NCI-H128 (cell line): ENCODE data around the gene HMSD.

Experiments
- DNase-seq: peaks from one replicate; lab custom pipeline; 2025; ENCODE audit not compliant: unreplicated experiment; lab: John Stamatoyannopoulos, UW

HMSD gene

DNA sequence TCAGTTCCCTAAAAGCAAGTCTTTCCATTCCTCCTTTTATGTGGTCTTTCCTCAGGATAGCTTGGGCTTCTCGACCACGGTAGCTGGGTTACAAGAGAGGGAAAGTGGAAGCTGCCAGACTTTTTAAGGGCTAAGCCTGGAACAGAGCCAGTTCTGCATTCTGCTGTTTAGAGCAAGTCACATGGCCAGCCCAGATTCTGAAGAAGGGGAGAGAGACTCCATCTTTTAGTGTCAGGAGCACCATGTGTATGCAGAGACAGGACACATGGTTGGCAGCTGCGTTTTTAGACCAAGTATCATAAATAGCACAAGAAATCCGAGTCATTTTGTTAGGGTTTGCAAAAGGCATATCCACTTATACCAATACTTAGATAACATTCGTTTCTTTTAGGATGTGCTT lies 4.7 kb downstream of the HMSD start:
- no peak for DNase-seq

DNA sequence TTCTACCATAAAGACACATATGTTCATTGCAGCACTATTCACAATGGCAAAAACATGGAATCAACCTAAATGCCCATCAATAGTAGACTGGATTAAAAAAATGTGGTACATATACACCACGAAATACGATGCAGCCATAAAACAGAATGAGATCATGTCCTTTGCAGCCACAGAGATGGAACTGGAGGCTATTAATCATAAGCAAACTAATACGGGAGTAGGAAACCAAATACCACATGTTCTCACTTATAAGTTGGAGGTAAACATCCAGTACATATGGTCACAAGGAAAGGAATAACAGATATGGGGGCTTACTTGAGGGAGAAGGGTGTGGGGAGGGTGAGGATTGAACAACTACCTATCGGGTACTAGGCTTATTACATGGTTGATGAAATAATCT lies 7.7 kb downstream of the HMSD start:
- no peak for DNase-seq

DNA sequence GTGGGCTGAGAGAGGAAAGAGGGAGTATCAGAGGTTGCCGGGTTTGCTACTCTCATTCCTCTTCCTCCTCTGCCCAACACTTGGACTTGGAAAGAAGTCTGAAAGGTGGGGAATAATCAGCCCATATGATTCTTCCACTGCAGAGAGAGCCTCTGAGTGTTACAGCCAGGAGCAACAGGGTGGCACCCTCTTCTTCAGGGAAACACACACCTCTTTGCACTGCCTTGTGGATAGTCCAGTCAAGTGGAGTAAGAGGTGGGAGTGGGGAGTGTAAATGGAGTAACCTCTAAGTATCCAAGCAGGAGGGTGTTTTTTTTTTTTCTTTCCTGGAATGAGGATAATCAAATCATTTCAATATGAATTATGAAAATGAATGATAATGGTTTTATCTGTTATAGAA lies 11.8 kb downstream of the HMSD start:
- DNase-seq: no peak

DNA sequence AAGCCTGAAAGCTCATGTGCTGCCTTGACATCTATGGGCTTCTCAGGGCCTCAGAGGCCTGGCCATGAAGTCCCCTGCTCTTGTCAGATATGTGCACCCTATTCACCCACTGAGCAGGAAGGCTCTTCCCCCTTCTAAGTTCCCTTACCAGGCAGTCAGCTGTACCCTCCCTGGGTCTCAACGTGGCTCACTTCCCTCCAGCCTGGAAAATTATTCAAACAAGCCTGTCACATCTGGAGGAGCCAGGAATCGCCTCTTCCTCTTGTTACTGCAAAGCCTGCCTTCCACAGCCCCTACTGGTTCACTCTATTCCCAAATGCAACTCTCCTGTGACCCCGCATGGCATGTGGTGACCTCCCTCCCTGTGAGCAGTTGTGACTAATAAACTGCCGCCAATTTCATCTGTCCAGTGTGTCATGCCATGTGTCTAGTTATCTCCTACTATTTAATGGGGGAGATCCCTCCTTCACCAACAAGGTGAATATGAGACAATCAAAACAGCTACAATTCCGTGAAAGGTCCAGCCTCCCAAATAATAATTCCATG lies 12.4 kb downstream of the HMSD start:
- DNase-seq: no peak

GRCh38 chr18:63962137-63962536 lies 13.0 kb downstream of the HMSD start:
- DNase-seq: no peak

DNA sequence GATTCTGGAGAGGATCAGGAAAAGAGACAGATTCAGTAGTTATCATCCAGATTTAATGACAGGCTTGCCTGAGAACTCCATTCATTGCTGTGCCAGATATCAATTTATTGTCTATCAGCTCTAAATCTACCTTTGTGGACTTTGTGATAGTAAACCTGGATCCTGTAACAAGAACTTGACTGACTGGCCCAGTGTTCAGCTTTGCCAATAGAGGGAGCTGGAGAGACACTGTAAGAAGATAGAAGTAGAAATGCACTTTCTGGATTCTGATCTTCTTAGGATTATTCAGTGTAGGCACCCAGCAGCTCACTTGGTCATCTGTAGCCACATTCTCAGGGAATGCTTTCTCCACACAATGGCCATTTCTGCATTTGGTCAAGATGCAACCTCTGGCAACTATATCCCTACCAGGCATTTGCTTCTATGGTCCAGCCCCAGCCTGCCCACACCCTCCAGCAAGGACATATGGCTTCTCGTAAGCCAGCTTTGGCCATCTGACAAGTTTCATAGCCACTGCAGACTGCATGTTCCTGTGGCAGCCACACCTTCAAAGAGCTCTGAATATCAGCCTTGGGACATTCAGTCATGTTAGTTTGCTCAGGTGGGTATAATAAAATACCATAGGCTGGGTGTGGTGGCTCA lies 14.6 kb downstream of the HMSD start:
- peak; percentile 21 for DNase-seq

- DNase-seq: no peak
Observed at GRCh38 chr18:63964908-63965307, 15.8 kb downstream of the HMSD start.

GRCh38 chr18:63965716-63966330 lies 16.7 kb downstream of the HMSD start:
- DNase-seq: no peak

GRCh38 chr18:63969942-63970808 lies 21.1 kb downstream of the HMSD start, which contains the start of gene SERPINB8:
Gene SERPINB8, plus strand, starts transcription at chr18:63970081. Its CDS starts 8,228 bp downstream, at chr18:63978309.
- DNase-seq: peak; percentile 98

GRCh38 chr18:63970809-63971205 lies 21.7 kb downstream of the HMSD start:
- peak; percentile 47 for DNase-seq

DNA sequence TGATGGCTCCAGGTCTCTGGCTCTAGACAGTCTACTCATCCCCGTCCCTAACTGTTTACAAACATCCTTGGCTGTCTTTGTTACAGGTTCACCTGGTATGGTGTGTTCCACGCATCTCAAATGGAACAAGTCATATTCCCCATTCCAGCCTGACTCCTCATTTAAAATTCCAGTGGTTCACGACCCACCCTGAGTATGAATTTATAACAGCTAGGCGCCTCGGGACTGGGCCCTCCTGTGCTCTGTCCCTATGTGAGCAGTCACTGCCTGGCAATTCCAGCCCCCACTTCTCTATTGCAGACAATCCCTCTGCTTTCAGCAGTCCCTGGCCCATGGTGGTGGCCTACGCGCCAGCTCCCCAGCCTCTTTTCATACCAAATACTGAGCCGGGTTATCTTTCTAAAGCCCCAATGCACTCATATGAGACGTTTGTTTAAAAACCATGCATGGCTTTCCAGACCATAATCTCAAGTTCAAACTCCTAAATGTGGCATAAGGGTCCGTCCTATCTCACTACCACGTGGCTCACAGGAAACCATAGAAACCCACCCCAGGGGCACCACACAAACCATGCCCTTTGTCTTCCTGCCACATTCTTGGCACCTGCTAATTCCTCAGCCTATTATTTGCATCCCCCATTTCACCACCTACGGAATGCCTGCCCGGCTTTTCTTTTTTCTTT lies 22.4 kb downstream of the HMSD start:
- no peak for DNase-seq

GRCh38 chr18:63972002-63972376 lies 22.9 kb downstream of the HMSD start:
- no peak for DNase-seq

DNA sequence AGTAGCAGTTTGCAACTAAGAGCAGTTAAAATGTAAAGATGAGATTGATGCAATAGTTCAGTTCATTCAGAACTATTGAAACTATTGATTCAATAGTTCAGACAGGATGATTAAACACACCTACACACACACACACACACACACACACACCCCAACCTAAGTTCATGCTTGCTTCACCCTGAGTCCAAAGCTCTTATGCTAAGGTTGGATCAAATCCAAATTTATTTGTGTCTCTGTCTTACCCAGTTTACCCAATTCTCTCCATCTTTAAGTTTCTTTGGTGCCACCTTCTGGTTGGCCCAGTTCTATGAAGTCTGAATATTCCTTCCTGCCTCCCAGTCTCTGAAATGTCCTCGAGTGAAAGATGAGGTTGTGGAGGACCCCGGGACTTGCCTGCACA lies 25.9 kb downstream of the HMSD start:
- no peak for DNase-seq

DNA sequence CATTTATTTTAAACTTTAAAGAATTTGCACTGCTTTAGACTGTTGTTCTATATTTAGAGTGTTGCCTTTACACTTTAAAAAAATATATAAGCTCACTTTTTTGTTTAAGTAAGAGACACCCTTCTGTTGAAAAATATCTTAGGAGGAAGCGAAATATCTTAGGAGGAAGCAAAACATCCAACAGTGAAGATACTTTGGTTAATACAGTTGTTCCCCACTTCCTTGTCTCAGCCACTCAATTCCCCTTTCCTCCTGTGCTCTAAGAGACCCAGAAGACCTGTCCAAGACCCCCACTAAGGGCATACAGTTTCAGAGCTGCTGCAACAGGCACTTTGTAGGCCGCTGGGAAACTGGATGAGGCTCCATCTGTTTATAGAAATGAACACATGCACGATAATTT lies 26.5 kb downstream of the HMSD start:
- DNase-seq: no peak

DNA sequence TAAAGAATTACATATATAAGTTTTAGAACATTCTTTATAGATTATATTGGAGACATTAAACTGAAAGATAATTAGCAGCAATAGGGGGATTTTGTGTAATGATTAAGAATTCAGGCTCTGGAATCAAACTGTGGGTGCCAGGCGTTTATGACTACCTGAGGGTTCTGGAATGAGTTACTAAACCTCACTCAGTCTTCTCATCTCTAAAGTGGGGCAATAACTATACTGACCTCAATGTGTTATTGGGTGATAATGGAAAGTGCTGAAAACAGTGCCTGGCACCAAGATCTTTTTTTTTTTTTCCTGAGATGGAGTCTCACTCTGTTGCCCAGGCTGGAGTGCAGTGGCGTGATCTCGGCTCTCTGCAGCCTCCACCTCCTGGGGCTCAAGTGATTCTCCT lies 27.9 kb downstream of the HMSD start:
- no peak for DNase-seq

DNA sequence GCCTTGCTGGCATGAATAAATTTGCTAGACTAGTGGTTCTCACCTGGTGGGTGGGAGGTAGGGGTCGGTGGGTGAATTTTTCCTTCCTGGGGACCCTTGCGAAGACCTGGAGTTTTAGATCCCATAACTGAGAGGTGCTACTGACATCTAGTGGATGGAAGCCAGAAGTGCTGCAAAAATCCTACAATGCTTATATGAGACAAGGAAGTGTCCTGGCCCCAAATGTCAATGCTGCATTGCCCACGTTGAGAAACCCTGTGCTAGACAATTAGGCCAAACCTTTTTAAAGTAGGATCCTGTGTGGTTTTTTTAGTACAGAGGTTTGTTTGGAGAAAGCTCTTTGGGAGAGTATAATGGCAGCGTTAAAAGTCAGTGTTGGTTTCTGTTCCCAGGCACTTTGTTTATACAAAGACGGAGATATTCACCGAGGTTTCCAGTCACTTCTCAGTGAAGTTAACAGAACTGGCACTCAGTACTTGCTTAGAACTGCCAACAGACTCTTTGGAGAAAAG lies 30.4 kb downstream of the HMSD start:
- peak; percentile 52 for DNase-seq

GRCh38 chr18:63980027-63980426 lies 30.9 kb downstream of the HMSD start:
- no peak for DNase-seq

- no peak for DNase-seq
Observed at GRCh38 chr18:63980896-63981460, 31.9 kb downstream of the HMSD start.

DNA sequence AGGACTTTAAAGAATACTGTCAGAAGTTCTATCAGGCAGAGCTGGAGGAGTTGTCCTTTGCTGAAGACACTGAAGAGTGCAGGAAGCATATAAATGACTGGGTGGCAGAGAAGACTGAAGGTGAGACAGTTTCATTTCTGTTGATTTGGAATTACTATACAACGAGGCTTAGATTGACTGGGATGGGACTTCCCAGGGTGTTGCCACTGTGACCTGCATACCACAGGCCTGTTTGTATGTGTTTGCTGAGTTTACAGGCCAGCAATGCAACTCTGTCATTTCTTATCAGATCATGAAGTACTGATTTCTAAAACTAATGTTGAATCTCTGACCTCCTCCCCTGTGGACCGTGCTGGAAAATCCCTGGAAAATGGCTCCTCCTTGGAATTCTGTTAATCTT lies 32.6 kb downstream of the HMSD start:
- DNase-seq: no peak

- DNase-seq: no peak
Observed at GRCh38 chr18:63982361-63982760, 33.3 kb downstream of the HMSD start.

GRCh38 chr18:63986885-63987284 lies 37.8 kb downstream of the HMSD start:
- DNase-seq: no peak
